ENCODE data around the gene EPHA6. TPM values are rescaled to one million over a fixed set of nuclear protein-coding genes. Genes with fewer than 3 reads are reported as not detected.
A peak's percentile ranks its signal among the peaks of the same experiment; 100 is the strongest.

EPHA6 gene
- total and polyA plus RNA-seq, 9 of the 15 experiments (the other 6 are each of a cell fraction or from before 2014, with no cell fraction given), result not detected

- Histone ChIP-seq H3K79me2 (ENCODE audit: control insufficient read depth, insufficient read depth, low read length) (no peaks in the 10 kb centered on the region), H3K4me1 (replicated peaks in 1 of 2; ENCODE audit: control insufficient read depth in 2 of 2, insufficient read depth in 2 of 2, low read length in 2 of 2) (no peaks in the 10 kb centered on the region), H3K9me1 (ENCODE audit: control insufficient read depth, insufficient read depth, low read length) (no peaks in the 10 kb centered on the region), H3K27ac (ENCODE audit: extremely low read depth, low read depth, low read length) (no peak overlapping the region), H3K27me3 (ENCODE audit: control insufficient read depth in 2 of 2, insufficient read depth in 2 of 2, low read length in 2 of 2) (no peaks in the 10 kb centered on the region), H3K4me2 (ENCODE audit: insufficient read depth, low read length) (no peak overlapping the region), H4K20me1 (replicated peaks; ENCODE audit: control insufficient read depth, insufficient read depth, low read length) (no peaks in the 10 kb centered on the region), H2AFZ (ENCODE audit: low read depth, low read length) (no peak overlapping the region), H3K4me3 (no peak overlapping the region), H3K9me3 (replicated peaks; ENCODE audit: control insufficient read depth, insufficient read depth, low read depth, low read length) (no peaks in the 10 kb centered on the region), H3K36me3 (ENCODE audit: control insufficient read depth, insufficient read depth, low read length) (no peaks in the 10 kb centered on the region), H3K9ac (ENCODE audit: insufficient read depth in 1 of 2, low read depth in 2 of 2, low read length in 2 of 2) (no peak overlapping the region)
- ChIA-PET CTCF (ENCODE audit: low intra/inter-chr PET ratio) (no interaction called here), POLR2A (no interaction called here)
- ATAC-seq, result no peak
- no peak for TF ChIP-seq MCM7 (IDR thresholded peaks at IDR 0.05)
- TF ChIP-seq KLF6 (CRISPR knock-in tag; IDR thresholded peaks at IDR 0.05; ENCODE audit: borderline replicate concordance), result no peak
- peak; percentile 13; the same call in 1 of the 2 replicates for TF ChIP-seq ZNF316 (IDR thresholded peaks at IDR 0.05)
- 0 out of 2 replicates have a peak, but pooled peaks have one; percentile 5 for TF ChIP-seq C11orf30 (IDR thresholded peaks at IDR 0.05; ENCODE audit: low read depth)
- 0% methylated on average over 2 of the region's 2 CpGs for WGBS (ENCODE audit: insufficient coverage, low coverage, missing lambda C conversion rate)
- no peak for DNase-seq (ENCODE audit: extremely low read depth in 1 of 4, low spot score in 3 of 4)
- no peak for FAIRE-seq
- intact Hi-C loops (cut with micrococcal nuclease), result no loop called here
- in situ Hi-C loops (cut with MboI), result no loop called here
- no TSS peak for BruUV-seq (replicated peaks)
Measured at GRCh38 chr3:97074546-97074945, 260.2 kb downstream of the EPHA6 start.

- no peak overlapping the region for H3K4me3 ChIP-seq
- TF ChIP-seq, protein P1, sequence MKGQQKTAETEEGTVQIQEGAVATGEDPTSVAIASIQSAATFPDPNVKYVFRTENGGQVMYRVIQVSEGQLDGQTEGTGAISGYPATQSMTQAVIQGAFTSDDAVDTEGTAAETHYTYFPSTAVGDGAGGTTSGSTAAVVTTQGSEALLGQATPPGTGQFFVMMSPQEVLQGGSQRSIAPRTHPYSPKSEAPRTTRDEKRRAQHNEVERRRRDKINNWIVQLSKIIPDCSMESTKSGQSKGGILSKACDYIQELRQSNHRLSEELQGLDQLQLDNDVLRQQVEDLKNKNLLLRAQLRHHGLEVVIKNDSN (CRISPR knock-in tag; IDR thresholded peaks at IDR 0.05), result no peak
- TF ChIP-seq E2F8 (IDR thresholded peaks at IDR 0.05; ENCODE audit: low read depth, partially characterized antibody) (no peak), RBM25 (IDR thresholded peaks at IDR 0.05; ENCODE audit: low read depth, low read length, severe bottlenecking) (no peak), ZNF764 (CRISPR knock-in tag; IDR thresholded peaks at IDR 0.05; ENCODE audit: low read depth) (no peak), SP1 (CRISPR knock-in tag; IDR thresholded peaks at IDR 0.05) (no peak), RAD21 (CRISPR knock-in tag; conservative IDR thresholded peaks at IDR 0.05 in 1 of 2, IDR thresholded peaks at IDR 0.05 in 1 of 2) (no peak), DDX20 (tag; IDR thresholded peaks at IDR 0.05; ENCODE audit: low read depth) (no peak)
- TF ChIP-seq, protein P2, sequence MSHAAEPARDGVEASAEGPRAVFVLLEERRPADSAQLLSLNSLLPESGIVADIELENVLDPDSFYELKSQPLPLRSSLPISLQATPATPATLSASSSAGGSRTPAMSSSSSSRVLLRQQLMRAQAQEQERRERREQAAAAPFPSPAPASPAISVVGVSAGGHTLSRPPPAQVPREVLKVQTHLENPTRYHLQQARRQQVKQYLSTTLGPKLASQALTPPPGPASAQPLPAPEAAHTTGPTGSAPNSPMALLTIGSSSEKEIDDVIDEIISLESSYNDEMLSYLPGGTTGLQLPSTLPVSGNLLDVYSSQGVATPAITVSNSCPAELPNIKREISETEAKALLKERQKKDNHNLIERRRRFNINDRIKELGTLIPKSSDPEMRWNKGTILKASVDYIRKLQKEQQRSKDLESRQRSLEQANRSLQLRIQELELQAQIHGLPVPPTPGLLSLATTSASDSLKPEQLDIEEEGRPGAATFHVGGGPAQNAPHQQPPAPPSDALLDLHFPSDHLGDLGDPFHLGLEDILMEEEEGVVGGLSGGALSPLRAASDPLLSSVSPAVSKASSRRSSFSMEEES (CRISPR knock-in tag; IDR thresholded peaks at IDR 0.05), result no peak
Measured at GRCh38 chr3:97076673-97077072, 262.3 kb downstream of the EPHA6 start.

More at GRCh38 chr3:97076673-97077072, 262.3 kb downstream of the EPHA6 start:
- H2AFZ ChIP-seq (ENCODE audit: low read depth, low read length), result no peak overlapping the region
- BruUV-seq (replicated peaks), result no TSS peak
- CTCF ChIA-PET (ENCODE audit: low intra/inter-chr PET ratio), result no interaction called here
- H3K27ac ChIP-seq (ENCODE audit: extremely low read depth, low read depth, low read length), result no peak overlapping the region
- intact Hi-C loops (cut with micrococcal nuclease) (no loop called here), in situ Hi-C loops (cut with MboI) (no loop called here)
- no peak for DNase-seq (ENCODE audit: extremely low read depth in 1 of 4, low spot score in 3 of 4)
- no peaks in the 10 kb centered on the region for H3K4me1 ChIP-seq (replicated peaks in 1 of 2; ENCODE audit: control insufficient read depth in 2 of 2, insufficient read depth in 2 of 2, low read length in 2 of 2)
- no peak overlapping the region for H3K9ac ChIP-seq (ENCODE audit: insufficient read depth in 1 of 2, low read depth in 2 of 2, low read length in 2 of 2)
- H3K36me3 ChIP-seq (ENCODE audit: control insufficient read depth, insufficient read depth, low read length), result no peaks in the 10 kb centered on the region
- POLR2A ChIA-PET, result no interaction called here
- no peaks in the 10 kb centered on the region for H3K79me2 ChIP-seq (ENCODE audit: control insufficient read depth, insufficient read depth, low read length)
- H3K27me3 ChIP-seq (ENCODE audit: control insufficient read depth in 2 of 2, insufficient read depth in 2 of 2, low read length in 2 of 2), result no peaks in the 10 kb centered on the region
- no peaks in the 10 kb centered on the region for H3K9me3 ChIP-seq (replicated peaks; ENCODE audit: control insufficient read depth, insufficient read depth, low read depth, low read length)
- WGBS (ENCODE audit: insufficient coverage, low coverage, missing lambda C conversion rate), result 0% methylated on average over 2 of the region's 2 CpGs
- no peak for FAIRE-seq
- no peaks in the 10 kb centered on the region for H3K9me1 ChIP-seq (ENCODE audit: control insufficient read depth, insufficient read depth, low read length)
- no peaks in the 10 kb centered on the region for H4K20me1 ChIP-seq (replicated peaks; ENCODE audit: control insufficient read depth, insufficient read depth, low read length)
- ATAC-seq, result no peak
- H3K4me2 ChIP-seq (ENCODE audit: insufficient read depth, low read length), result no peak overlapping the region

All from K562 (cell line).